Neural cell (in vitro differentiated cells): ENCODE measurements around the gene POMT1. TPM values are rescaled to one million over a fixed set of nuclear protein-coding genes. Genes with fewer than 3 reads are reported as not detected.

ENCODE experiments used
- H2AFZ ChIP-seq: fragments of 200-600, 300-800 bp; sonication (generic), shearing (Covaris generic); 2 replicates; pipeline ENCODE4 v1.6.0; 2014; ENCODE audit warnings: low read depth, mild to moderate bottlenecking, antibody characterized with exemption, low read length, moderate library complexity
- H3F3A ChIP-seq: fragments of 200-600 bp; shearing (Covaris generic); 2 replicates; pipeline ENCODE4 v1.6.1; 2016; ENCODE audit warnings: mild to moderate bottlenecking, moderate library complexity, mixed read lengths, antibody characterized with exemption, low read length; ENCODE audit not compliant: insufficient read depth, poor library complexity, severe bottlenecking
- H3K27ac ChIP-seq: fragments of 200-600, 300-800 bp; sonication (generic), shearing (Covaris generic); 2 replicates; pipeline ENCODE4 v1.5.1; 2014; ENCODE audit warnings: mild to moderate bottlenecking, low read length, moderate library complexity
- H3K27me3 ChIP-seq: fragments of 300-800, 200-600 bp; sonication (generic), shearing (Covaris generic); 2 replicates; pipeline ENCODE4 v1.6.0; 2014; ENCODE audit warnings: mild to moderate bottlenecking, low read depth, low read length, moderate library complexity; ENCODE audit not compliant: insufficient read depth
- H3K36me3 ChIP-seq: fragments of 300-800, 200-600 bp; sonication (generic), shearing (Covaris generic); 2 replicates; pipeline ENCODE4 v1.5.1; 2014; ENCODE audit warnings: mild to moderate bottlenecking, antibody characterized with exemption, low read length, moderate library complexity; ENCODE audit not compliant: insufficient read depth
- H3K4me2 ChIP-seq: fragments of 300-800, 200-600 bp; sonication (generic), shearing (Covaris generic); 2 replicates; pipeline ENCODE4 v1.6.0; 2014; ENCODE audit warnings: mild to moderate bottlenecking, low read length
- H3K4me3 ChIP-seq: fragments of 300-800, 200-600 bp; sonication (generic), shearing (Covaris generic); 2 replicates; pipeline ENCODE4 v1.5.1; 2014; ENCODE audit warnings: mild to moderate bottlenecking, low read length, moderate library complexity
- H3K79me2 ChIP-seq: fragments of 200-600 bp; shearing (Covaris generic); replicated peaks from 2 replicates; pipeline ENCODE4 v1.6.0; 2014; ENCODE audit warnings: mild to moderate bottlenecking, low read length, moderate library complexity; ENCODE audit not compliant: insufficient read depth
- H3K9ac ChIP-seq: fragments of 300-800, 200-600 bp; sonication (generic), shearing (Covaris generic); 2 replicates; pipeline ENCODE4 v1.6.1; 2016; ENCODE audit warnings: mild to moderate bottlenecking, low read length, mixed read lengths
- H3K9me2 ChIP-seq: fragments of 200-600 bp; shearing (Covaris generic); 2 replicates; pipeline ENCODE4 v1.6.1; 2016; ENCODE audit warnings: mild to moderate bottlenecking, low read length, mixed read lengths; ENCODE audit not compliant: insufficient read depth
- H3K9me3 ChIP-seq: fragments of 200-600, 300-800 bp; sonication (generic), shearing (Covaris generic); 2 replicates; pipeline ENCODE4 v1.6.1; 2016; ENCODE audit warnings: mild to moderate bottlenecking, mixed run types, low read length, moderate library complexity, mixed read lengths
- H4K20me1 ChIP-seq: fragments of 200-600 bp; shearing (Covaris generic); 2 replicates; pipeline ENCODE4 v1.6.1; 2016; ENCODE audit warnings: mild to moderate bottlenecking, mixed run types; ENCODE audit not compliant: insufficient read depth
- EP300 ChIP-seq: fragments of 450-650 bp; conservative IDR thresholded peaks from 2 replicates; pipeline ENCODE4 v1.6.1; 2014; ENCODE audit warnings: antibody characterized with exemption, mild to moderate bottlenecking, moderate library complexity; ENCODE audit not compliant: poor library complexity, severe bottlenecking
- EZH2 ChIP-seq: fragments of 200-600, 300-800 bp; shearing (Covaris generic), sonication (generic); IDR thresholded peaks from 2 replicates; pipeline ENCODE4 v1.6.1; 2014; ENCODE audit warnings: antibody characterized with exemption, low read length, borderline replicate concordance, mild to moderate bottlenecking; ENCODE audit not compliant: insufficient read depth, poor library complexity, severe bottlenecking
- MXI1 ChIP-seq: fragments of 450-650 bp; conservative IDR thresholded peaks from 2 replicates; pipeline ENCODE4 v1.6.1; 2014; ENCODE audit warnings: antibody characterized with exemption, mild to moderate bottlenecking; ENCODE audit not compliant: poor library complexity, severe bottlenecking
- POLR2AphosphoS5 ChIP-seq: IDR thresholded peaks from 2 replicates; pipeline ENCODE4 v1.6.1; 2012
- RAD21 ChIP-seq: fragments of 450-650 bp; conservative IDR thresholded peaks from 2 replicates; pipeline ENCODE4 v1.6.1; 2014; ENCODE audit warnings: antibody characterized with exemption, mild to moderate bottlenecking, moderate library complexity
- SMC3 ChIP-seq: fragments of 450-650 bp; conservative IDR thresholded peaks from 2 replicates; pipeline ENCODE4 v1.6.1; 2014; ENCODE audit warnings: antibody characterized with exemption, mild to moderate bottlenecking, moderate library complexity; ENCODE audit not compliant: poor library complexity
- TAF1 ChIP-seq: IDR thresholded peaks from 2 replicates; pipeline ENCODE4 v1.6.1; 2012; ENCODE audit warnings: low read depth
- polyA plus RNA-seq: library from polyadenylated mRNA; depleted of rRNA; stranded (reverse); fragments of >200 nt; gene quantifications from 2 replicates; pipeline ENCODE4 v1.2.3, GENCODE V29; 2014
- TF ChIP-seq, protein P1 (sequence below): IDR thresholded peaks from 2 replicates; pipeline ENCODE4 v1.6.1; 2012; ENCODE audit warnings: borderline replicate concordance
- TF ChIP-seq, protein P2 (sequence below): fragments of 450-650 bp; IDR thresholded peaks from 2 replicates; pipeline ENCODE4 v1.5.1; 2014; ENCODE audit warnings: antibody characterized with exemption, mild to moderate bottlenecking, moderate library complexity; ENCODE audit not compliant: poor library complexity, severe bottlenecking

Gene POMT1
- polyA plus RNA-seq, 1 donor from 2014 or later: 131 TPM

GRCh38 chr9:131523451-131524435 is 21.0 kb downstream of the POMT1 start:
- H3K9ac ChIP-seq: no peak overlapping the region
- peaks cover 1% of the 10 kb centered on the region for H3K36me3 ChIP-seq

DNA sequence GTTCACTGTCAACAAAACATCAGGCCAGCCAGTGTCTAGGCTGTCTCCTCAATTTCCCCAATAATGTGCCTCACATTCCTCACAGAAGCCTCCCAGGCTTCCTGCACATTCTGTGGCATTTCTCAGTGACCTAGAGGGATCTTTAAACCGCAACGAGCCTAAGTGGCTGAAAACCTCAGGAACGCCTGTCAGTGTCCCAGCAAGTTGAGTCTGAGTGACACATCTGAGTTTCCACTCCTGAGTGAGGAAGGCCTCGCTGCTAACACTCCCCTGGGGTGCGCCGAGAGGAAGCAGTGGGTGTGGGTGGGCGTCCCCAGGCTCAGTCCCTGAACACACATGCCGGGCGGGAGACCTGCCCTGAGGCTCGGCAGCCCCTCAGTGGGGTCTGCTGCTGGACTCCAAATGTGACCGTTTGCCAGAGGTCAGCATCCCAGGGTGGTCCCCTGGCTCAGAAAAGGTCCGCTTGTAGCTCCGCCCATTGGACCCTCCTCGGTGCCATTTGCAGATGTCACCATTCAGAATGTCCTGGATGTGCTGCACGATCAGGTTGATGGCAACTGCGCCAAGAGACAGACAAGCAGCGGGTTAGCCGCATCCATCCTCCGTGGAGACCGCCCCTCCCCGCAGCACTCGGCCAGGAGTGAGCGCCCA is 22.1 kb downstream of the POMT1 start:
- H3K27ac ChIP-seq: no peak overlapping the region
- H3K36me3 ChIP-seq: peaks cover 9% of the 10 kb centered on the region
- no peaks in the 10 kb centered on the region for H3F3A ChIP-seq
- H3K9me2 ChIP-seq: no peaks in the 10 kb centered on the region
- H2AFZ ChIP-seq: no peak overlapping the region
- H3K27me3 ChIP-seq: no peaks in the 10 kb centered on the region
- no peaks in the 10 kb centered on the region for H3K9me3 ChIP-seq
- no peak overlapping the region for H3K4me2 ChIP-seq
- H3K9ac ChIP-seq: no peak overlapping the region
- H3K4me3 ChIP-seq: no peak overlapping the region
- H3K79me2 ChIP-seq: no peaks in the 10 kb centered on the region
- H4K20me1 ChIP-seq: no peaks in the 10 kb centered on the region
- TF ChIP-seq, protein P1, sequence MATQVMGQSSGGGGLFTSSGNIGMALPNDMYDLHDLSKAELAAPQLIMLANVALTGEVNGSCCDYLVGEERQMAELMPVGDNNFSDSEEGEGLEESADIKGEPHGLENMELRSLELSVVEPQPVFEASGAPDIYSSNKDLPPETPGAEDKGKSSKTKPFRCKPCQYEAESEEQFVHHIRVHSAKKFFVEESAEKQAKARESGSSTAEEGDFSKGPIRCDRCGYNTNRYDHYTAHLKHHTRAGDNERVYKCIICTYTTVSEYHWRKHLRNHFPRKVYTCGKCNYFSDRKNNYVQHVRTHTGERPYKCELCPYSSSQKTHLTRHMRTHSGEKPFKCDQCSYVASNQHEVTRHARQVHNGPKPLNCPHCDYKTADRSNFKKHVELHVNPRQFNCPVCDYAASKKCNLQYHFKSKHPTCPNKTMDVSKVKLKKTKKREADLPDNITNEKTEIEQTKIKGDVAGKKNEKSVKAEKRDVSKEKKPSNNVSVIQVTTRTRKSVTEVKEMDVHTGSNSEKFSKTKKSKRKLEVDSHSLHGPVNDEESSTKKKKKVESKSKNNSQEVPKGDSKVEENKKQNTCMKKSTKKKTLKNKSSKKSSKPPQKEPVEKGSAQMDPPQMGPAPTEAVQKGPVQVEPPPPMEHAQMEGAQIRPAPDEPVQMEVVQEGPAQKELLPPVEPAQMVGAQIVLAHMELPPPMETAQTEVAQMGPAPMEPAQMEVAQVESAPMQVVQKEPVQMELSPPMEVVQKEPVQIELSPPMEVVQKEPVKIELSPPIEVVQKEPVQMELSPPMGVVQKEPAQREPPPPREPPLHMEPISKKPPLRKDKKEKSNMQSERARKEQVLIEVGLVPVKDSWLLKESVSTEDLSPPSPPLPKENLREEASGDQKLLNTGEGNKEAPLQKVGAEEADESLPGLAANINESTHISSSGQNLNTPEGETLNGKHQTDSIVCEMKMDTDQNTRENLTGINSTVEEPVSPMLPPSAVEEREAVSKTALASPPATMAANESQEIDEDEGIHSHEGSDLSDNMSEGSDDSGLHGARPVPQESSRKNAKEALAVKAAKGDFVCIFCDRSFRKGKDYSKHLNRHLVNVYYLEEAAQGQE: no peak
- no peak for TF ChIP-seq EZH2
- no peak for TF ChIP-seq SMC3
- TF ChIP-seq, protein P2, sequence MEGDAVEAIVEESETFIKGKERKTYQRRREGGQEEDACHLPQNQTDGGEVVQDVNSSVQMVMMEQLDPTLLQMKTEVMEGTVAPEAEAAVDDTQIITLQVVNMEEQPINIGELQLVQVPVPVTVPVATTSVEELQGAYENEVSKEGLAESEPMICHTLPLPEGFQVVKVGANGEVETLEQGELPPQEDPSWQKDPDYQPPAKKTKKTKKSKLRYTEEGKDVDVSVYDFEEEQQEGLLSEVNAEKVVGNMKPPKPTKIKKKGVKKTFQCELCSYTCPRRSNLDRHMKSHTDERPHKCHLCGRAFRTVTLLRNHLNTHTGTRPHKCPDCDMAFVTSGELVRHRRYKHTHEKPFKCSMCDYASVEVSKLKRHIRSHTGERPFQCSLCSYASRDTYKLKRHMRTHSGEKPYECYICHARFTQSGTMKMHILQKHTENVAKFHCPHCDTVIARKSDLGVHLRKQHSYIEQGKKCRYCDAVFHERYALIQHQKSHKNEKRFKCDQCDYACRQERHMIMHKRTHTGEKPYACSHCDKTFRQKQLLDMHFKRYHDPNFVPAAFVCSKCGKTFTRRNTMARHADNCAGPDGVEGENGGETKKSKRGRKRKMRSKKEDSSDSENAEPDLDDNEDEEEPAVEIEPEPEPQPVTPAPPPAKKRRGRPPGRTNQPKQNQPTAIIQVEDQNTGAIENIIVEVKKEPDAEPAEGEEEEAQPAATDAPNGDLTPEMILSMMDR: no peak
- TF ChIP-seq TAF1: no peak
- no peak for TF ChIP-seq MXI1
- no peak for TF ChIP-seq RAD21

More at GRCh38 chr9:131523451-131524435, 21.0 kb downstream of the POMT1 start:
- no peaks in the 10 kb centered on the region for H3K9me3 ChIP-seq
- no peaks in the 10 kb centered on the region for H3K9me2 ChIP-seq
- H3K79me2 ChIP-seq: no peaks in the 10 kb centered on the region
- no peak overlapping the region for H3K27ac ChIP-seq
- H3K27me3 ChIP-seq: no peaks in the 10 kb centered on the region
- no peaks in the 10 kb centered on the region for H4K20me1 ChIP-seq
- no peak overlapping the region for H3K4me3 ChIP-seq
- no peak overlapping the region for H3K4me2 ChIP-seq
- H2AFZ ChIP-seq: no peak overlapping the region
- no peak for TF ChIP-seq RAD21
- TF ChIP-seq, protein P1: no peak
- no peak for TF ChIP-seq EP300
- no peak for TF ChIP-seq TAF1
- TF ChIP-seq POLR2AphosphoS5: no peak
- TF ChIP-seq SMC3: no peak
- no peak for TF ChIP-seq EZH2
- TF ChIP-seq, protein P2: no peak
- TF ChIP-seq MXI1: no peak
- no peaks in the 10 kb centered on the region for H3F3A ChIP-seq
